H1 (cell line): Measurements from ENCODE around the gene IRS1. TPM values are rescaled to one million over a fixed set of nuclear protein-coding genes. Genes with fewer than 3 reads are reported as not detected.

Experiments
- CTCF ChIA-PET: fragments of 300-600 bp; sonication (Branson Sonifier 250); formaldehyde crosslinking; loops from one replicate; lab custom pipeline; 2021; ENCODE audit not compliant: partially characterized antibody; lab: Charles Lee
- POLR2A ChIA-PET: fragments of 300-600 bp; sonication (Branson Sonifier 250); formaldehyde crosslinking; loops from one replicate; lab custom pipeline; 2021; ENCODE audit warnings: inconsistent platforms; ENCODE audit not compliant: partially characterized antibody; lab: Charles Lee
- DNase-seq, 2 experiments: peaks; one replicate each; pipeline versions ENCODE4 v3.0.0 to v3.0.0-alpha.2; 2010 to 2022; ENCODE audit warnings: low spot score in 2 of 2, low read depth in 1 of 2, mixed read lengths in 1 of 2
- FAIRE-seq: peaks from 2 replicates; lab custom pipeline; 2011; peaks lifted over from hg19 to GRCh38; lab: Jason Lieb, UNC
- H2AFZ ChIP-seq: 2 replicates; pipeline ENCODE4 v1.8.1; 2012; ENCODE audit warnings: low read length, inconsistent platforms
- H2AK5ac ChIP-seq: 2 replicates; pipeline ENCODE4 v1.6.1; 2013; ENCODE audit warnings: low read depth, low read length
- H2BK120ac ChIP-seq: replicated peaks from 2 replicates; pipeline ENCODE3; 2013; ENCODE audit warnings: low read depth, low read length, inconsistent platforms
- H2BK12ac ChIP-seq: 2 replicates; pipeline ENCODE4 v1.6.1; 2013; ENCODE audit warnings: low read depth, low read length
- H2BK15ac ChIP-seq: 2 replicates; pipeline ENCODE4 v1.6.1; 2013; ENCODE audit warnings: low read length
- H2BK20ac ChIP-seq: 2 replicates; pipeline ENCODE4 v1.6.1; 2013; ENCODE audit warnings: low read length
- H2BK5ac ChIP-seq: 2 replicates; pipeline ENCODE4 v1.6.1; 2013; ENCODE audit warnings: low read depth, low read length
- H3K14ac ChIP-seq: 2 replicates; pipeline ENCODE4 v1.6.1; 2013; ENCODE audit warnings: inconsistent platforms; ENCODE audit not compliant: insufficient read length
- H3K18ac ChIP-seq: 2 replicates; pipeline ENCODE4 v1.6.1; 2013; ENCODE audit warnings: low read length; ENCODE audit errors: extremely low read depth
- H3K23ac ChIP-seq: 2 replicates; pipeline ENCODE4 v1.6.1; 2013; ENCODE audit warnings: inconsistent platforms; ENCODE audit not compliant: insufficient read length
- H3K23me2 ChIP-seq: 2 replicates; pipeline ENCODE4 v1.6.1; 2013; ENCODE audit warnings: low read depth, low read length
- H3K27ac ChIP-seq: 2 replicates; pipeline ENCODE4 v1.6.1; 2011; ENCODE audit warnings: low read depth, low read length, inconsistent platforms
- H3K27me3 ChIP-seq, 4 experiments: replicated peaks in 1 of 4; 1 replicate in 1 of 4; 2 replicates in 3 of 4; pipeline versions ENCODE4 v1.6.1 to v1.8.1; 2011 to 2013; ENCODE audit warnings: low read length in 3 of 4, mild to moderate bottlenecking in 3 of 4, inconsistent platforms in 2 of 4, mixed read lengths in 2 of 4, moderate library complexity in 1 of 4; ENCODE audit not compliant: control insufficient read depth in 3 of 4, insufficient read depth in 3 of 4; ENCODE audit errors: extremely low read depth in 1 of 4
- H3K36me3 ChIP-seq, 4 experiments: 2 replicates each; pipeline versions ENCODE4 v1.6.1 to v1.8.1; 2011 to 2013; ENCODE audit warnings: mild to moderate bottlenecking in 4 of 4, low read length in 3 of 4, moderate library complexity in 2 of 4, control low read depth in 1 of 4, inconsistent platforms in 1 of 4; ENCODE audit not compliant: insufficient read depth in 4 of 4, control insufficient read depth in 2 of 4
- H3K4ac ChIP-seq: replicated peaks from 2 replicates; pipeline ENCODE3; 2013; ENCODE audit warnings: low read length, low read depth, mixed read lengths, inconsistent platforms; ENCODE audit not compliant: insufficient read length
- H3K4me1 ChIP-seq, 4 experiments: replicated peaks in 1 of 4; 1 replicate in 1 of 4; 2 replicates in 3 of 4; pipeline versions ENCODE4 v1.6.1 to v1.8.1; 2011 to 2013; ENCODE audit warnings: low read length in 3 of 4, inconsistent platforms in 2 of 4, mixed read lengths in 1 of 4; ENCODE audit not compliant: insufficient read depth in 4 of 4, control insufficient read depth in 3 of 4
- H3K4me2 ChIP-seq, 2 experiments: 2 replicates each; pipeline versions ENCODE4 v1.6.1 to v1.8.1; 2011 to 2013; ENCODE audit warnings: low read depth in 2 of 2, low read length in 2 of 2, control low read depth in 1 of 2, inconsistent platforms in 1 of 2, mild to moderate bottlenecking in 1 of 2; ENCODE audit not compliant: insufficient read depth in 1 of 2
- H3K4me3 ChIP-seq, 4 experiments: fragments of 200-600, 300-600 bp in 1 of 4; sonication (generic), shearing (Covaris generic), sonication (Bioruptor Twin) in 1 of 4; 2 replicates each; pipeline versions ENCODE4 v1.5.1 to v1.8.1; 2011 to 2016; ENCODE audit warnings: low read length in 4 of 4, low read depth in 3 of 4, control low read depth in 2 of 4, inconsistent platforms in 2 of 4, mild to moderate bottlenecking in 2 of 4, mixed read lengths in 1 of 4, moderate library complexity in 1 of 4; ENCODE audit not compliant: insufficient read depth in 2 of 4; ENCODE audit errors: extremely low read depth in 1 of 4
- H3K56ac ChIP-seq: replicated peaks from 2 replicates; pipeline ENCODE3; 2013; ENCODE audit warnings: low read depth, mild to moderate bottlenecking, mixed read lengths, low read length, inconsistent platforms; ENCODE audit not compliant: insufficient read length
- H3K79me1 ChIP-seq: 2 replicates; pipeline ENCODE4 v1.6.1; 2013; ENCODE audit warnings: low read depth, low read length, control low read depth
- H3K79me2 ChIP-seq, 2 experiments: 2 replicates each; pipeline versions ENCODE4 v1.6.1 to v1.8.1; 2012 to 2013; ENCODE audit warnings: low read length in 2 of 2, mild to moderate bottlenecking in 2 of 2, inconsistent platforms in 1 of 2; ENCODE audit not compliant: insufficient read depth in 2 of 2, control insufficient read depth in 1 of 2
- H3K9ac ChIP-seq, 4 experiments: replicated peaks in 1 of 4; 1 replicate in 1 of 4; 2 replicates in 3 of 4; pipeline versions ENCODE4 v1.6.1 to v1.8.1; 2011 to 2013; ENCODE audit warnings: low read depth in 3 of 4, low read length in 3 of 4, control low read depth in 2 of 4, mild to moderate bottlenecking in 2 of 4, moderate library complexity in 2 of 4, inconsistent platforms in 1 of 4; ENCODE audit errors: extremely low read depth in 1 of 4
- H3K9me3 ChIP-seq, 2 experiments: 2 replicates each; pipeline versions ENCODE4 v1.6.1 to v1.8.1; 2012 to 2013; ENCODE audit warnings: mild to moderate bottlenecking in 2 of 2, moderate library complexity in 2 of 2, control low read depth in 1 of 2, inconsistent platforms in 1 of 2, low read depth in 1 of 2, low read length in 1 of 2, mixed read lengths in 1 of 2; ENCODE audit not compliant: insufficient read depth in 2 of 2
- H4K20me1 ChIP-seq, 2 experiments: replicated peaks in 1 of 2; 2 replicates each; pipeline versions ENCODE3 to v1.8.1; 2011 to 2013; ENCODE audit warnings: inconsistent platforms in 2 of 2, low read length in 2 of 2, mild to moderate bottlenecking in 1 of 2; ENCODE audit not compliant: insufficient read depth in 2 of 2, control insufficient read depth in 1 of 2
- H4K5ac ChIP-seq: 2 replicates; pipeline ENCODE4 v1.6.1; 2013; ENCODE audit warnings: low read length, low read depth, mixed read lengths, inconsistent platforms; ENCODE audit not compliant: insufficient read length
- H4K8ac ChIP-seq: 2 replicates; pipeline ENCODE4 v1.8.0; 2013; ENCODE audit warnings: mild to moderate bottlenecking, moderate library complexity, low read length, inconsistent platforms; ENCODE audit not compliant: insufficient read depth; ENCODE audit errors: extremely low read depth
- H4K91ac ChIP-seq: replicated peaks from 2 replicates; pipeline ENCODE3; 2013; ENCODE audit warnings: low read length, mixed read lengths, inconsistent platforms; ENCODE audit not compliant: insufficient read length
- CBX5 ChIP-seq: fragments of 300-800, 300-1000 bp; sonication (generic); IDR thresholded peaks from 2 replicates; pipeline ENCODE4 v1.7.1; 2016; ENCODE audit warnings: antibody characterized with exemption, low read length, low read depth
- CEBPB ChIP-seq: IDR thresholded peaks from 2 replicates; pipeline ENCODE4 v1.6.1; 2012; ENCODE audit warnings: low read depth, low read length
- CHD1 ChIP-seq: IDR thresholded peaks from 2 replicates; pipeline ENCODE4 v1.6.1; 2012; ENCODE audit warnings: low read depth, low read length, improper control_type of control experiment
- KDM4A ChIP-seq: IDR thresholded peaks from one replicate; pipeline ENCODE4 v1.7.1; 2012; ENCODE audit warnings: low read depth, mild to moderate bottlenecking, moderate library complexity, low read length, inconsistent platforms; ENCODE audit not compliant: severe bottlenecking
- SIN3A ChIP-seq, 2 experiments: IDR thresholded peaks in 1 of 2; conservative IDR thresholded peaks in 1 of 2; 2 replicates each; pipeline ENCODE4 v1.6.1; 2011 to 2012; ENCODE audit warnings: low read length in 2 of 2, improper control_type of control experiment in 1 of 2, low read depth in 1 of 2, mild to moderate bottlenecking in 1 of 2
- TAF1 ChIP-seq: IDR thresholded peaks from 2 replicates; pipeline ENCODE4 v1.6.1; 2011; ENCODE audit warnings: mild to moderate bottlenecking, low read depth, low read length
- WGBS, 2 experiments: shearing (Covaris generic) in 1 of 2; methylation state at CpG; one replicate each; pipeline versions ENCODE4 v1.1.6 to v1.1.7; 2013 to 2015; ENCODE audit warnings: low lambda C conversion rate in 2 of 2, mixed read lengths in 2 of 2, inconsistent platforms in 1 of 2, low coverage in 1 of 2, missing lambda C conversion rate in 1 of 2; ENCODE audit not compliant: insufficient replicate concordance in 2 of 2, insufficient coverage in 1 of 2, insufficient read length in 1 of 2; ENCODE audit errors: extremely low coverage in 1 of 2, missing lambda C conversion rate in 1 of 2; 5-methylcytosine and 5-hydroxymethylcytosine counted together
- polyA plus RNA-seq, 7 experiments: library from polyadenylated mRNA; depleted of rRNA in 3 of 7; stranded (reverse) in 5 of 7; unstranded in 2 of 7; fragments of >200 nt in 5 of 7; fragments of 200-250 nt in 2 of 7; gene quantifications; 1 replicate in 5 of 7; 2 replicates in 1 of 7; 4 replicates in 1 of 7; pipeline versions ENCODE4 v1.2.1 to v1.2.3, GENCODE V29; 2011 to 2013; ENCODE audit warnings: missing spikeins in 2 of 7, mixed read lengths in 2 of 7
- total RNA-seq: library from RNA; stranded (reverse); fragmentation: NEBNext Ultra II Directional; extraction: Animal tissue kit (Norgen Biotek cat#: 25700); gene quantifications from 2 replicates; pipeline ENCODE4 v1.2.1, GENCODE V29; 2021
- TF ChIP-seq, protein P1 (sequence below): IDR thresholded peaks from 2 replicates; pipeline ENCODE4 v1.6.1; 2012; ENCODE audit warnings: inconsistent platforms

Gene IRS1
- total and polyA plus RNA-seq, 2 of the 8 experiments (the other 6 are each of a cell fraction or from before 2014, with no cell fraction given) = 9.1 to 26.9 TPM

DNA sequence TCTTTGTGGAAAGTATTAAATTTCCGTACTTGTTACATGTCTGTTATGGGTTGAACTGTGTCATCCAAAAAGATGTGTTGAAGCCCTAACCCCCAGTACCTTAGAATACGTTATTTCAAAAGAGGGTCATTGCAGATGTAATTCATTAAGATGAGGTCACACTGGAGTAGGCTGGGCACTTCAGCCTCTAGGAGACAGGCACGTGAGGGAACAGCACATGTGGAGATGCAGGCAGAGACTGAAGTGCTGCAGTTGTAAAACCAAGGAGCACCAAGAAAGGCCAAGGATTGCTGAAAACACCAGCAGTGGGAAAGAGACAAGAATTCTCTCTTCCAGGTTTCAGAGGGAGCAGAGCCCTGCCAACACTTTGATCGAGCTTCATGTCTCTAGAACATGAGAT, 31.6 kb upstream of the IRS1 start:
- H3K36me3 ChIP-seq = no peaks in the 10 kb centered on the region
- FAIRE-seq = no peak
- H3K79me1 ChIP-seq = no peaks in the 10 kb centered on the region
- POLR2A ChIA-PET = interaction anchor here (1.0 kb wide), 1 partner anchor 32 kb away, joined by 3 read pairs; no protein-coding TSS in a partner anchor
- no peak overlapping the region for H2BK15ac ChIP-seq
- no peak overlapping the region for H4K91ac ChIP-seq
- no peak overlapping the region for H3K56ac ChIP-seq
- H3K27ac ChIP-seq = no peak overlapping the region
- H3K4me2 ChIP-seq = no peak overlapping the region
- H3K23ac ChIP-seq = no peak overlapping the region
- H3K4me1 ChIP-seq = peaks cover 0 to 3% (median 0%) of the 10 kb centered on the region in 4 experiments; a peak in 4 of 7 replicates
- H3K4me3 ChIP-seq = no peak overlapping the region
- no peaks in the 10 kb centered on the region for H3K79me2 ChIP-seq
- no peak overlapping the region; a peak in 1 of 7 replicates for H3K9ac ChIP-seq
- H4K8ac ChIP-seq = no peak overlapping the region; the same call in 1 of the 2 replicates
- no peak overlapping the region for H3K14ac ChIP-seq
- H3K4ac ChIP-seq = no peak overlapping the region
- no peak overlapping the region for H2AFZ ChIP-seq
- H4K5ac ChIP-seq = no peak overlapping the region
- H2BK20ac ChIP-seq = no peak overlapping the region
- no peak overlapping the region for H3K18ac ChIP-seq
- H2AK5ac ChIP-seq = no peak overlapping the region
- 87% methylated on average over 4 of the region's 4 CpGs; no CpG with 5 or more reads in 1 of the 2 experiments for WGBS, 2 experiments
- no peaks in the 10 kb centered on the region for H4K20me1 ChIP-seq
- no peak overlapping the region for H2BK120ac ChIP-seq
- H2BK5ac ChIP-seq = no peak overlapping the region
- no peak overlapping the region for H2BK12ac ChIP-seq
- CTCF ChIA-PET = interaction anchor here (1.4 kb wide), 1 partner anchor 202 kb away, joined by 3 read pairs; no protein-coding TSS in a partner anchor
- no peaks in the 10 kb centered on the region for H3K9me3 ChIP-seq
- H3K23me2 ChIP-seq = peaks cover 6% of the 10 kb centered on the region; the same call in 1 of the 2 replicates
- peaks cover 0 to 6% (median 0%) of the 10 kb centered on the region in 4 experiments; a peak in 3 of 7 replicates for H3K27me3 ChIP-seq
- TF ChIP-seq TAF1 (no peak), CHD1 (no peak), CBX5 (no peak), SIN3A (conservative IDR thresholded peaks at IDR 0.05 in 1 of 2, IDR thresholded peaks at IDR 0.05 in 1 of 2; ENCODE audit: low read depth in 1 of 2, low read length in 2 of 2) (no peak), KDM4A (no peak), CEBPB (no peak)
- TF ChIP-seq, protein P1, sequence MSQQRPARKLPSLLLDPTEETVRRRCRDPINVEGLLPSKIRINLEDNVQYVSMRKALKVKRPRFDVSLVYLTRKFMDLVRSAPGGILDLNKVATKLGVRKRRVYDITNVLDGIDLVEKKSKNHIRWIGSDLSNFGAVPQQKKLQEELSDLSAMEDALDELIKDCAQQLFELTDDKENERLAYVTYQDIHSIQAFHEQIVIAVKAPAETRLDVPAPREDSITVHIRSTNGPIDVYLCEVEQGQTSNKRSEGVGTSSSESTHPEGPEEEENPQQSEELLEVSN = no peak
- DNase-seq = no peak
